NCI-H446 treated with DMSO at 0.1 percent for 48 hours (cell line): Measurements from ENCODE around the gene MYO10.
"Not testable (repeated sequence)": the region's sequence is repeated elsewhere in the genome, so short reads cannot be mapped to it uniquely, and the experiment has no call there.

Source experiments
- DNase-seq: peaks from one replicate; lab custom pipeline; 2025; lab: John Stamatoyannopoulos, UW

MYO10 gene

DNA sequence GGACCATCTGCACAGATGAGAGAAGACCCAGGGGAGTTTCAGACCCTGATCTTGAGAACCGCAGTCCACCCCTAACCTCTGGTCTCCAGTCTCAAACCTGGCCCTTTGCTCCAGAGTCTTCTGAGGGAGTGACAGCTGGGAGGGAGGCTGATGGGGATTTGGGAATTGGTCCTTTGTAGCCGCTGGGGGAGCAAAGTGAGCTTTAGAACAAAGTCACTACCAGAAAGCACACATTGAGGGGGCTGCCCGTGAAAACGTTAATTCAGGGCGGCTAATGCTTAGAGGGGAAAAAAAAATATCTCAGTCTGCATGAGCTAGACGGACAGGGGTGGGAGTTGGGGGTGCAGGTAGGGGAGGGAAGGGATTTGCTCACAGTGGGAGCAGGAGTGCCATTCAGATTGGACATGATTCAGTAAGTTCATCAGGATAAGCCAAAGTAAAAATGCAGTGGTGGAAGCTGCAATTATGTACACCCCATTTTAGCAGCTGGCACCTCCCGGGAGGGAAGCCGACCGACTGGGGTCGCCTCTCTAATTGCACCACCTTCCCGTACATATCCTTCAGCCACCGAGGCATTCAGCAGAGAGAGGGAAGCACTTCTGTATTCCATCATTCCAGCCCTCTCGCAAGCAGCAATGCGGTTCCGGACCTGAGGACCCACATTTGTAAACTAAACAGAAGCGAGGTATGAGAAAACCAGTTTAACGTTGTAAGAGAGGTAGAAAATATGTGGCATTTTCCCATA lies 195.8 kb downstream of the MYO10 start:
- DNase-seq, result no peak

DNA sequence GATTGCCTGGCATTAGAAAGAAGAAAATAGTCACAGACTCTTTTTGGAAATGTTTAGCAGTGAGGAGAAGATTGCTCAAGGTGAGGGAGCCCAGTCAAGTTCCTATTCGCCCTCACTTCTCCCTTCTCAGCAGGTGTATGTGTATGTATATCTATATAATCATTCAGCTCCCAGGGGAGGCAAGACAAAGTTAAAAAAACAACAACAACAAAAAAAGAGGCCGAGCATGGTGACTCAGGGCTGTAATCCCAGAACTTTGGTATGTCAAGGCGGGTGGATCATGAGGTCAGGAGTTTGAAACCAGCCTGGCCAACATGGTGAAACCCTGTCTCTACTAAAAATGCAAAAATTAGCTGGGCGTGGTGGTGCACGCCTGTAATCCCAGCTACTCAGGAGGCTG lies 197.7 kb downstream of the MYO10 start:
- DNase-seq, result not testable (repeated sequence)

DNA sequence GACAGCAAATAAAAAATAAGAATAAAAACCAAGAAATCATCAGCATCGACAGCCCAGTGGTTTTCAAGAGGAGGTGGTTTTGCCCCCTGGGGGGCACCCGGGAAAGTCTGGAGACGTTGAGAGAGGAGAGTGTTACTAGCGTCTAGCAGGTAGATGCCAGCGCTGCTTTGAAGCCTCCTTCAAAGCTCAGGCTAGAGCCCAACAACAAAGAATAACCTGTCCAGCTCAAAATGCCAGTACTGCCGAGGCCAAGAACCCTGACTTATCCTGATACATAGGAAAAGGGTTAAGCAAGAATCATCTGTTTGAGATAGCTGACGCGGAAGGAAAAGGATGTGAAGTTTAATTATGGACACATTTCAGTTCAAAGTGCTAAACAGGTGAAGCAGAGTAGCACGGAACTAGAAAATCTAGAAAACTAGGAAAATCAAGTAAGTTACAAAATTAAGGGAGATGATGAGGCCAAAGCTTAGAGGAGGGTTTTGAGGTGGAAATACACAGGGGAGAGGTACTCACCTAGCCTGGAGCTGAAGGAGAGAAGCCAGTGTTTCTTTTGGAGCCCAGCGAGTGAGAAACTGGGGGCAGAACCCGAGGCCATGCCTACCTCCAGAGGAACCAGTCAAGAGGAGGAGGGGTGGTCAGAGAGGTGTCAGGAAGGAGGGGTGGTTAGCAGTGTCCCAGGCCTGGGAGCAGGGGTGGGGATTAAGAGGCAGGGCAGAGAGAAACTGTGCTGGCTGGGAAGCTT lies 198.3 kb downstream of the MYO10 start:
- DNase-seq, result no peak

DNA sequence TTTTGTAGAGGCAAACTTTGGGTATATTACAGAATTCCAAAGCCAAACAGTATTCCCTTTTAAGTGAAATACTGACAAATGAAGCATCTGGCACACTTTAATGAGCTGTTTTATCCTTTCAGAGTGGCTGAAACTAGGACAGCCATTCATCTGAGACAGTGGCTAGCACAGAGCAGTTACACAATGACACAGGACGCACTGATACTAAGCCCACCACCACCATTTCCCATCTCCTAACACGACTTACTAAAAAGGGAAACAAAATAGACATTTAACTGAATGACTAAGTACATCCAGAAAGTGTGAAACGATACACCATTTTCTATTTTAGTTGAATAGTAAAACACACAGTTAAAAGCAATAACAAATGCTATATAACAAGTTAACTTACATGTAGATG lies 198.9 kb downstream of the MYO10 start:
- no peak for DNase-seq

DNA sequence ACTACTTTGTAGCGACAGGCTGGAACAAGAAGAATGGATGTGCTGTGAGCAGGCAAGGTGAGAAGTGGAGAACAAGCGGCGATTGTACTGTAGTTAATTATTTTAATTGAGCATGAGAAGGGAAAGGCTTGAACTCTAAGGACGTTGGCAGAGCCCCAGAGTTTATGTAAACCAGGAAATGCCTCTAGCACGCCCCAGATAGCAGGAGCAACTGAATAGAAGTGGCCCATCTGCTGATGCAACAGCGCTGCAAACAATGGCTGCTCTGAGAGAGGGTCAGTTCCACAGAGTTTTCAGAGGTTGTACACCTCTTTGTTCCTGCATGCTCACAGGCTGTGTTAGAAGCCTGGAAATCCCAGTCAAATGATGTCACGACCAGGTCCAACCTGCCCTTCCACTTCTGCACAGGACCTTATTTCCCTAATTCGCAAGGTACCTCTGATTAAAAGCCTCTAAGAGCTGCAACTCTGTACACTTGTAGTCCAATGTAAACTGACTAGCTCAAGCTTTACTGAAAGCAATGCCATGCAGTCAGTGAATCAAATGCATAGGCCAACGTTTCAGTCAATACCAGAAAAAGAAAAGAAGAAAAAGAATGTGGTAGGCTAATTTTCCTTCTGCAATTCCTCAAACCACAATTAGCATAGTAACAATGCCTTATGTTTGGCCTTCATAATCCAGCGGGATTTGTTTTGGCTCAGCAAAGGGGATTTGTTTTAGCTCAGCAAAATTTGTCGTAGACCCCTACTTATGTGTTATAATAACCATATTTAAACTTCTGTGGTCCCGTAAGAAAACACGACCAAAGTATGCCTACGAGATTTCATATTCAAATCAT lies 199.7 kb downstream of the MYO10 start:
- DNase-seq, result peak; percentile 70

DNA sequence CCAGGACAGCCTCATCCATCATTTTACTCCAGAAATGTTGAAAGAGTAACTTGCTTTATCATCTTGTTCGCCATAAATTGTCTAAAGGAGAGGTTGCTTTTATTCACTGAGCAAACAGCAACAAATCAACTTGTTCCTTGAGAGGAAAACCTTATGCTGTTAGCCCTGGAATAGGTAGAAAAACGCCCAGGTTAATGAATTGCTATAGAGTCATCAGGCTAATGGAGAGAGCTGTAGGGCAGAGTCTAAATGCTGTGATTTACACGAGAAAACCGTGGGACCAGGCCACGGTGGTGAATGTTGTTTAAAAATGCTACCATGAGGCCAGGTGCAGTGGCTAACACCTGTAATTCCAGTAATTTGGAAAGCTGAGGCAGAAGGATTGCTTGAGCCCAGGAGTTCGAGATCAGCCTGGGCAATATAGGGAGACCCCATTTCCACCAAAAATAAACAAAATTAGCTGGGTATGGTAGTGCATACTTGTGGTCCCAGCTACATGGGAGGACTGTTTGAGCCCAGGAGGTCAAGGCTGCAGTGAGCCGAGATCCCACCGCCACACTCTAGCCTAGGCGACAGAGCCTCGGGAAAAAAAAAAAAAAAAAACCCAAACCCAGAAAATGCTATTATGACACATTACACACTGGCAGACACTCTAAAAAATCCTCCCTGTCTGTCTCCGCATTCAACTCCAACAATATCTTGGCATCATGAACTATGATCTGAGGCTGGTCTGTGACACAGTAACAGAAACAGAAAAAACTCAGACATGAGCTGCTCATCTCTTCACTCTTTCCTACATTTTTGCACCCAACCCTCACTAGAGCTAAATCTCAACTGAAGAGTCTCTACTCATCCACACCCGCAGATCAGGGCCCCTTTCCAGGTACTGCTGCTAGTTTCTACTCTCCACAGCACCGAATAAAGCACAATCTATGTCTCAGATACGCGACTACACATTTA lies 200.7 kb downstream of the MYO10 start:
- DNase-seq, result peak; percentile 62

DNA sequence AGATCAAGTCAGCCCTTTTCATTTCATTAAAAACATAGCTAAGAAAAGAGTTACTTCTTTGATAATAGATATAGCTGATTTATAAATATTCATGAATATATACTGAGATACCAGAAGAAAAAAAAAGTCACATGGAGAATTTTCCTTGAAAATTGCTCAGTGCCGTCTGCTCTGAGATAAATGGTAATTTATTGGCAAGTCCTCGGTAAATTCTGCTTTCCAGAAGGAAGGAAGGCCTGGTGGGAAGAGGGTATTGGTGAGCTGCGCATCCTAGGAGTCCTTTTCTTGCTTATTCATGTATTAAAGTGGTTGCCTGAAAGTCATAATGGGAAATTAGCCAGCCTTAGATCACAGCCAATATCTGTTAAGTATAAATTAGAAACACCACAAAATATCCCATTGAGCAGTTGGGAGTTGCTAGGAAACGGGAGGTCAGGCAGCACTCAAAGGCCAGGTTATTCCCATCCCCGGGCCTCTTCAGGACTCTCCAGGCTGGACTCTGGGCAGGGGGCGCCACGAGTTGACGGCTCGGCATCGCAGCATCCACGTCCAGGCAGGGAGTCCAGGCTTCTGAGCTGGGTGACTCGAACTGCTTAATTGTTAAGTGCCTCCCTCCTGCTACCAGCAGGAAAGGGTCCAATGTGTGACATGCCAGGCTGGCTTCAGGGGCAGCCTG lies 202.6 kb downstream of the MYO10 start:
- peak; percentile 80 for DNase-seq

DNA sequence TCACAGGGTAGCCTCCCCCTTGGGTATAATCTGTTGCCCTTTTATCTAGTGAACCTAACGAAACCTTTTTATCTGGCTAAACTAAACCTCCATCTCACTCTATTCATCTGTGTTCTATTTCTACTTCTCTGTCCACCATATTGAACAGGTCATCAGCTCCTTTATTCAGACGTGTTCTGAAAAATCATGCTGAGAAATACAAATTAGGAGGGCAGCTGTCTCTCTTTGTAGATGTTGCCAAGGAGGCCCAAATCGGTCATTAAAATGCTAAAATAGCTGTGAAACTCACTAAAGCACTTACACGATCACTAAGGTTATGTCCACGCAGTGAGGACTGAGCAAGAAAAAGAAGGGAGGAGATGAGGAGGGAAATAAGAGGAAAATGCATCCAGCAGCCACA lies 203.7 kb downstream of the MYO10 start:
- no peak for DNase-seq

DNA sequence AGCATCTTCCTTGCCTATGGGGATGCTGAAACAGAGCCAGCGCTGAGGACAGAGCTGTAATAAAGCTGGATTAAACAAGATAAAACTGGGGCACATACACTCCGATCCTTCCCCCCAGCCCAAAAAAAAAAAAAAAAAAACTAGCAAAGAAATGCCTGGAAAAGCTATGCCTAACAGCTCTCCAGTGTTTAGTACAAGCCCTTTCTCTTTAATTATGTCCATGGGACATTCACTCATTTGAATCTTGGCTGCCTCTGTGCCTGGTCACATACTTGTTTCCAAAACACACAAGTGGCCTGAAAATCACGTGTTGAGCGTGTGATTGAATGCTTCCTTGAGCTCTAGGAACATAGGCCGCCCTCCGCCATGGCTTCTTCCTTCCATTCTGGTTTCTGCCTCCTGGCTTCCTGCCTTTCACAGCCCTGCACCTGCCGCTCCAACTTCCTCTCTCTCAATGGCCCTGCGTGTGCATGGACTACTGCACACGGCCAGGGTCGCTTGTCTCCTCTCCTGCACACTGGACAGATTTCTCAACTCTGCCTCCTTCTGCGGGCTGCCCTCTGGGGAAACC lies 208.2 kb downstream of the MYO10 start:
- no peak for DNase-seq

DNA sequence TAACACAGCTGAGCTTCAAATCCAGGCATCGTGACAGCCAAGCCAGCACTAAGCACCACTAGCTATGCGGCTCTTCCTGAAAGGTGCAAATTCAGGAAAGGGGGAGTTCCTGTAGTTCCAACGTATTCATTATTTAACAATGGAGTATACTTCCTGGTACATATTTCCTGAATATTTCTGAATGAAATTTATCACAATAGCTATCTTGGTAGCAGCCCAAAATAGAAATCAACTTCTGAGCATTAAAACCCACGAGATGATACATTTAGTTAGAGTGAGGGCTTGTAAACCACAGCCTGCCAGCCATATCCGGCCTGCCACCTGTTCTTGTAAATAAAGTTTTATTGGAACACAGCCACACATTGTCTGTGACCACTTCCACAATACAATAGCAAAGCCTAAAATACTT lies 209.5 kb downstream of the MYO10 start:
- no peak for DNase-seq

DNA sequence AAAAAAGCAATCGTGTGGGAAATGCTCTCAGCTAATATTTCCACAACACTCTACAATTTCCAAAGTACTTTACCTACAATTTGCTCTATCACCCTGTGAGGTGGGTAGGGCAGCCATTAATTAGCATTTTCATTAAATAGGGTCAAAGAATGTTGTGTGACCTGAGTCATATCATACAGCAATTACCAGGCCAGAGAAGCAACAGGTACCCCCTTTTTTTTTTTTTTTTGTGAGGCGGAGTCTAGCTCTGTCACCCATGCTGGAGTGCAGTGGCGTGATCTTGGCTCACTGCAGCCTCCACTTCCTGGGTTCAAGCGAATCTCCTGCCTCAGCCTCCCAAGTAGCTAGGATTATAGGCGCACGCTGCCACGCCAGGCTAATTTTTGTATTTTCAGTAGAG lies 210.5 kb downstream of the MYO10 start:
- DNase-seq, result no peak

DNA sequence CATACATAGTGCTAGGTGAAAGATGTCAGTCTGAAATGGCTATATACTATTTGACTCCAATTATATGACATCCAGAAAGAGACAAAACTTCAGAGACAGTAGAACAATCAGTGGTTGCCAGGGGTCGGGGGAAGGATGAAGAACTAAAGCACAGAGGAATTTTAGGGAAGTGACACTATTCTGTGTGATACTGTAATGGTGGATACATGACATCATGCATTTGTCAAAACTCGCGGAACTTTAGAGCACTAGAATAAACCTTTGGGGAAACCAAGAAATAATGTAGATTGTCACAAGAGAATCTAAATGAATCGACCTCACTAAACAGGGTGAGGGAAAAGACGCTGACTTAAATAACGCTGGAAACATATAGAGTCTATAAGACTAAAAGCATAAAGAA lies 212.3 kb downstream of the MYO10 start:
- DNase-seq, result no peak

DNA sequence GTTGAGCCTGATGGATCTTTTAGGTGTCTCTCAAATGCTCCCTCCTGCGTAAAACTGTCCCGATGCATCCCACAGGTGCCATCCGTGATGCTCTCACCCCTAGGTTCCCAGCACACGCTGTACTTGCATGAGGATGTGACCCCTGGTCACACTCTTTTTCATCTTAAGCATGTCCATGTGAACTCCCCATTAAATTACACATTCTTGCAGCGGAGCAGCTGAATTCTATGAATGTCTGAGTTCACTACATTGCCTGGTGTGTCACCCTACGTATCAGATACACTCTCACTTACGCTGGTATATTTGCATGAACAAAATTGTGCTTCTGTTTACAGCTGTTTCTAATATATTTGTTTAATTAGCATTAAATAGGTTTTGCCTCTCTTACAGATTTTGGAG lies 214.0 kb downstream of the MYO10 start:
- DNase-seq, result no peak

DNA sequence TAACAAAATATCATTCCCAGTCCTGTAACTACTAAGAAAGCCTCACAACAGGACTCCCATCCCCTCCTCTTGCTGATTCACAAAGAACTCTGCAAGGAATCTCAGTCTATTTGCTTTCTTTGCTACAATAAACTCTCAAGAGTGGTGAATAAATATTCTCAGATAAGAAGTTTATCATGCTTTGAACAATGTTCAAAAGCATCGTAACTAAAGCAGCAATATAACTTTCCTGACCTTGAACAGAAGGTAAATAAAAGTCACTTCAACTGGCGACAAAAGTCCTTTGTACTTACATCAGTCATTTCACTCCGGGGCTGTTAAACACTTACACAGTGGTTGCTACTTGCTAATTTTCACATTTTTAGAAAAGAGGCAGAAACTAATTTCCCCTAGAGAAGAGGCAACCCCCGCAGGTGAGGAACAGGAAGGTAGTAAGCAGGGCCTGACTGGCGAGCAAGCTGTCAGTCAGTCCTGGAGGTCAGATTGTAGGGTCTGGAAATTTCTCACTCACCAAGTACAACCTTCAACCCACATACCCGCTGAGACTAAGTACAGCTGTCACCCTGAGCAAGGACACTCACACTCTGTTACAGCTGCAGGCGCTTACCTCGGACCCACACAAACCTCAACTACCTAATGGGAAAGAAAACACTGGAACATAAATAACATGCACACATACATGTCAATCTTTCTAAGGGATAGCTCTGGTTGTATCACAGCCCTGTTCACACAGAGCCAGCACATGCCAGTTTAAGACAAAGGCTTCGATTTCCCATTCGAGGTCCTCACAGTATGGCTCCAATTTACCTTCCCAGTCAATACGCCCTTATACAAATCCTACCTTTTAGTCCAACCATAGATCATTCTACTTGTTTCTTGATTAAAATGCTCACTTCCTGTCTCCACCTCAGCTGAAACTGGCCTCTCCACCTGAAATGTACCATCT lies 214.7 kb downstream of the MYO10 start:
- DNase-seq, result no peak

DNA sequence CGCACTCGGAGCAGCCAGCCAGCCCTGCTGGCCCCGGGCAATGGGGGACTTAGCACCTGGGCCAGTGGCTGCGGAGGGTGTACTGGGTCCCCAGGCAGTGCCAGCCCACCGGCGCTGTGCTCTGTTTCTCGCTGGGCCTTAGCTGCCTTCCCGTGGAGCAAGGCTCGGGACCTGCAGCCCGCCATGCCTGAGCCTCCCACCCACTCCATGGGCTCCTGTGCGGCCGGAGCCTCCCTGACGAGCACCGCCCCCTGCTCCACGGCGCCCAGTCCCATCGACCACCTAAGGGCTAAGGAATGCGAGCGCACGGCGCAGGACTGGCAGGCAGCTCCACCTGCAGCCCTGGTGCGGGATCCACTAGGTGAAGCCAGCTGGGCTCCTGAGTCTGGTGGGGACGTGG lies 218.1 kb downstream of the MYO10 start:
- DNase-seq, result not testable (repeated sequence)

DNA sequence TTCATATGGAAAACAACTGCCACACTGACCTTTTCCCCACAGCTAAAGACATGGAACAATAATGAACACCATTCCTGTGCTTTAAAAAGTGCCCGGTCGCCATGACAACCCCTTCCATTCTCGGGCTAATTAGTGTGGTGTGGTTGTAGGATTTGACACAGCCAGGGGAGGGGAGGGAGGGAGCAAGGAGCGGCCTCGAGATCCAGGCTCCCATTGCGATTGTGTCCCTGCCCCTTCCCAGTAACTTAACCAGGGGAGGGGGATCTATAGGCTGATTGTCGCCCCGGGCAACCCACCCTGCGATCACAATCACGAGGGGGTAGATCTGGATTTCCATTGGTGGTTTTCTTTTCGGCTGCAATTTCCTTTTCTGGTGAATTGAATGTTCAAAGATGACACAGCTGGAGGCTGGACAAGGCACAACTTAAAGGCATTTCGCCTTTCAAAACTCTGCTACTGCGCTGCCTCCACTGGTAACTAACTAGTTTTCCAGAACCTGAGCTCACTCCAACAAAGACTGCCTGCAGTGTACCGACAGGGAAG lies 222.6 kb downstream of the MYO10 start:
- no peak for DNase-seq

DNA sequence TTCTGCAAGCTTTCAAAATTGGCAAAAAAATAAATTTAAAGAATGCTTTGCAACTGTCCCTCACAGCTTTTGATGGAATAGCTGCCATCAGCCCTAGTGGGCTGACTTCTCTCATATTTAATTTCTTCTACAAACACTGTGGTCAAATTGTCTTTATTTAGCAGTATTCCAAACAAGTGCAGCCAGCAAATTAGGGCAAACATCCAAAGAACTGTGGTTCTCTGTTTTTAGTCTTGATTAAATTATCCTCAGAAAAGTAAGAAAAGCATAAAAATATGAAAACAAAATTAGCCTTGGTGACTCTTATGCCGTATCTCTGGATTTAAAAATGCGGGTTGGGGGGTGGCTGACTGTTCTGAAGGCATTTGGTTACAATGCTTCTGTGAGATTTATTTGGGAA lies 223.5 kb downstream of the MYO10 start:
- peak; percentile 22 for DNase-seq

DNA sequence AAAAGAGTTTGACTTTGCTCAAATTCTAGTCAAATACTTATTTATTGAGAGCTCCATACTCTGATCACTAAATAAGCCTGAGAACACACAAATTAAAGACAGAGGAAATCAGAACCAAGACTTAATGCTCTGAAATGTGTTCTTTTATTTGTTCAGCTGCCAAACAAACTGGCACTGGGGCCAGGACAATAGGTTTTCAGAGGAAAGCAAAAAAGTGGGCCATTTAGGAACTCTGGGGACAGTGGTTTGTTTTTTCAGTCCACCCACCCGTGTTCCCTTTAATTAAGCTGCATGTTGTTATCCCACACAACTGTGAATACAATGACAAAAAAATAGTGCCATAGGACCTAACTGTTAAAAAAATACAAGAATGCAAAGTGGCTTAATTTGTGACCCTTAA lies 223.9 kb downstream of the MYO10 start:
- no peak for DNase-seq
